OCI-LY7 (cell line): ENCODE measurements around the gene COQ8A.

ENCODE experiments used
- CTCF ChIP-seq: fragments of 200-600 bp; sonication (generic); conservative IDR thresholded peaks from 2 replicates; pipeline ENCODE4 v1.5.1; 2014; ENCODE audit warnings: mild to moderate bottlenecking, antibody characterized with exemption, low read length, moderate library complexity, mixed read lengths
- EZH2phosphoT487 ChIP-seq: fragments of 200-600 bp; sonication (generic); IDR thresholded peaks from 2 replicates; pipeline ENCODE4 v1.6.1; 2018; ENCODE audit warnings: low read depth, borderline replicate concordance, mild to moderate bottlenecking, mixed run types, antibody characterized with exemption, low read length, moderate library complexity, mixed read lengths

- no peak for TF ChIP-seq CTCF
- no peak for TF ChIP-seq EZH2phosphoT487
Measured at GRCh38 chr1:226995365-226996332, 55.6 kb downstream of the COQ8A start.
